Activated CD8-positive, alpha-beta memory T cell treated with anti-CD3 and anti-CD28 coated beads, Interleukin-2, amount 50 U/mL, for 1 hour (primary cell): ENCODE measurements around the gene ISYNA1.

ENCODE experiments used
- DNase-seq: peaks from one replicate; pipeline ENCODE4 v3.0.0-alpha.2; 2020; ENCODE audit errors: extremely low read depth

ISYNA1 gene

DNA sequence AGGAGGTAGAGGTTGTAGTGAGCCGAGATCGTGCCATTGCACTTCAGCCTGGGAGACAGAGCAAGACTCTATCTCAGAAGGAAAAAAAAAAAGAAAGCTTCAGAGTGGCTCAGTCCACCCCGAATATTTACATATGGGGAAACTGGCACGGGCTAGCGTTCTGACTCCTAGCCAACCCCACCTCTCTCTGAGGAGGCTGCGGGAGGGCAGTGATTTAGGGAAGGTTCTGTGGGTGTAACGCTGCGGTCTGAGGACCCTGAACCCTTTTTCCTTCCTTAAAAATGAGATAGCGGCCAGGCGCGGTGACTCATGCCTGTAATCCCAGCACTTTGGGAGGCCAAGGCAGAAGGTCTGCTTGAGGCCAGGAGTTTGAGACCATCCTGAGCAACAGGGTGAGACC is 45.5 kb downstream of the ISYNA1 start:
- DNase-seq = no peak

DNA sequence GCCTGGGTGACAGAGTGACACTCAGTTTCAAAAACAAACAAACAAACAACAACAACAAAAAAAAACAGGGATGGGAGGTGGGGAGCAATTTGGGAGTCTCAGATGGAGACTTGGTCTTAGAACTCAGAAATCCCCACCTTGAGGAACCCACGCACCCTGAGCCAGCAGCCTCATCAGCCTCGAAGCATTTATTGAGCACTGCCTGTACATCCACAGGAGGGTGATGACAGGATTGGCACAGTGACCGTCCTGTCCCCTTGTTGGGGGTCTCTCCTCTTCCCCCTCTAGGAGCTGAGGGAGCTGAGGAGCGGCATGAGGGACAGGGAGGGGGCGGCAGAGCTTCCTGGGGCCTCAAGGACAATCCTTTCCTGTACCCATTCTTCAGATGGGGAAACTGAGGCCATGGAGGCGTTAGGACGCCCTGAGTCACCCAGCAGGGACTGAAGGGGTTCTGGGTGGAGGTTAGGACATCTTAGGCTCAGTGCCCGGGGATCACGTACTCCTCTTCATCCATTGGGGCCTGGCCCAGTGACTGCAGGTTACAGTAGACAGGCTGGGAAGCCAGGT is 46.3 kb downstream of the ISYNA1 start:
- no peak for DNase-seq

- DNase-seq = no peak
Measured at GRCh38 chr19:18390065-18390907, 47.6 kb downstream of the ISYNA1 start.

DNA sequence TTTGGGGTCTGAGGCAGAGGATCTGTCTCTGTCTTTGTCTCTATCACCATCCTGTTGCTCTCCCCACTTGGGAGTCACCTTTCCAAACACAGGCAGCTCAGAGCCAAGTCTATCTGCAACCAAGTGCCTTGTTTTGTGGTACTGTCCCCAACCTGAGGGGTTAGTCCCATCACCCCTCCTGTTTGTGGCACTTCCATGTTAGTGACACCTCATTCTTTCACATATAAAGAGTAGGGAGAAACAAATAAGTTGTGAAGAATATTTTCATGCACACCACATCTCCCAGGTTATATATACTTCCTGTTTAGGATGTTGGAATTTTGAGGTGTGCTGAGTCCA is 48.2 kb downstream of the ISYNA1 start:
- no peak for DNase-seq

DNA sequence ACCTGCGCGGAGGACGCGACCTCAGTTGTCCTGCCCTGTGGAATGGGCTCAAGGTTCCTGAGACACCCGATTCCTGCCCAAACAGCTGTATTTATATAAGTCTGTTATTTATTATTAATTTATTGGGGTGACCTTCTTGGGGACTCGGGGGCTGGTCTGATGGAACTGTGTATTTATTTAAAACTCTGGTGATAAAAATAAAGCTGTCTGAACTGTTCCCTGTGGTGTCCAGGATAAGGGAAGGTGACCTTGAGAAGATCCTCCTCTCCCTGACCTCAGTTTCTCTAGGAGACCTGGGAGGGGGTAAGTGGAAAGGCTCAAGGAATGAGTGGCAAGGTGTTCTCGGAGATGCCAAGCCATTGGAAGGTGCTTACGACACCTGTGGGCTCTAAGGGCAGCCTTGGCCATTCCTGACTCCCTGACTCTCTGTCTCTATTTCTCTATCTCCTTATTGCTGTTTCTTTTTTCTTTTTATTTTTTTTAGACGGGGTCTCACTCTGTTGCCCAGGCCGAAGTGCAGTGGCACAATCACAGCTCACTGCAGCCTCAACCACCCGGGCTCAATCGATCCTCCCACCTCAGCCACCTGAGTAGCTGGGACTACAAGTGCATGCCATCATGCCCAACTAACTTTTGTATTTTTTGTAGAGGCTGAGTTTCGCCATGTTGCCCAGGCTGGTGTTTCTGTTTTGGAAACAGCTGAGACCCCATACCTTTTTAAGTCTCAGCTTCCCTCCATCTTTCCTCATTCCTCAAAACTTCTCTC is 48.8 kb downstream of the ISYNA1 start:
- no peak for DNase-seq

DNA sequence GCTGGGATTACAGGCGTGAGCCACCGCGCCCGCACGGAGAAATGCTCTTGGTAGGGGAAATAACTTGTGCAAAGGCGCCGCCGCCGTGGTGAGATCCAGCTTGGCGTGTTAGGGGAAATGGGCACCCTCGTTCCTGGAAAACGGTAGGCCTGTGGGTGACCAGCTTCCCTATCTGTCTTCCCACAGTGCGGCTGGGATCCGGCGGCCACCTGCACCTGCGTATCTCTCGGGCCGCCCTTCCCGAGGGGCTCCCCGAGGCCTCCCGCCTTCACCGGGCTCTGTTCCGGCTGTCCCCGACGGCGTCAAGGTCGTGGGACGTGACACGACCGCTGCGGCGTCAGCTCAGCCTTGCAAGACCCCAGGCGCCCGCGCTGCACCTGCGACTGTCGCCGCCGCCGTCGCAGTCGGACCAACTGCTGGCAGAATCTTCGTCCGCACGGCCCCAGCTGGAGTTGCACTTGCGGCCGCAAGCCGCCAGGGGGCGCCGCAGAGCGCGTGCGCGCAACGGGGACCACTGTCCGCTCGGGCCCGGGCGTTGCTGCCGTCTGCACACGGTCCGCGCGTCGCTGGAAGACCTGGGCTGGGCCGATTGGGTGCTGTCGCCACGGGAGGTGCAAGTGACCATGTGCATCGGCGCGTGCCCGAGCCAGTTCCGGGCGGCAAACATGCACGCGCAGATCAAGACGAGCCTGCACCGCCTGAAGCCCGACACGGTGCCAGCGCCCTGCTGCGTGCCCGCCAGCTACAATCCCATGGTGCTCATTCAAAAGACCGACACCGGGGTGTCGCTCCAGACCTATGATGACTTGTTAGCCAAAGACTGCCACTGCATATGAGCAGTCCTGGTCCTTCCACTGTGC is 49.6 kb downstream of the ISYNA1 start:
- DNase-seq = peak; percentile 8

DNA sequence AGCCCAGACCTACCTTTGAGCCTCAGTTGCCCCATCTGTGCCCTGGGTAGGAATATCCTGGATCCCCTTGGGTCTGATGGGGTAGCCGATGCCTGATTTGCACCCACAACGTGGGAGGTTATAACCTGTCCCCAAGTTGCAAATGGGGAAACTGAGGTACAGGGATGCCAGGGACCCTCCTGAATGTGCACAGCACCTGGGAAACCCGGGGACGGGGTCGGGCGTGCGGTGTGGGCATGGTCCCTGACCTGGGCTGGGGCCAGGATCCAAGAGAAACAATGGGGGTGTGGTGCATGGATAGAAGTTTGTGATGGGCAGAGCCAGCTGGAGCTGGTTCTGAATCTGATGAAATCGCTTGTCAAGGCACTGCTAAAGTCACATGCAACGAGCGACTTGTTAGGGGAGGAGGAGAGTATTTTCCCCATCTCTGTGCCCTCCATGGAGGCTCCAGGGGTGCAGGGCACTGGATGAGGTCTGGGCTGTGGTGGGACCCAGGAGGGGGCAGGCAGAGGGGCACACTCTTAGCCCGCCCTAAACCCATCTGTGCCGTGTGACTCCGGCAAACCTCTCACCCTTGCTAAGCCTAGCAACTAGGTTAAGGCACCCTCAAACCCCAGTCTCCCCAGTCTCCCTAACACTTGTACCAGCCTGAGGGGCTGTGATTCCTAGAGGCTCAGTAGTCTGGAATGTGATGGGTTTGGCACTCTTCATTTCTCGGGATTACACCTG is 51.2 kb downstream of the ISYNA1 start:
- DNase-seq = no peak

DNA sequence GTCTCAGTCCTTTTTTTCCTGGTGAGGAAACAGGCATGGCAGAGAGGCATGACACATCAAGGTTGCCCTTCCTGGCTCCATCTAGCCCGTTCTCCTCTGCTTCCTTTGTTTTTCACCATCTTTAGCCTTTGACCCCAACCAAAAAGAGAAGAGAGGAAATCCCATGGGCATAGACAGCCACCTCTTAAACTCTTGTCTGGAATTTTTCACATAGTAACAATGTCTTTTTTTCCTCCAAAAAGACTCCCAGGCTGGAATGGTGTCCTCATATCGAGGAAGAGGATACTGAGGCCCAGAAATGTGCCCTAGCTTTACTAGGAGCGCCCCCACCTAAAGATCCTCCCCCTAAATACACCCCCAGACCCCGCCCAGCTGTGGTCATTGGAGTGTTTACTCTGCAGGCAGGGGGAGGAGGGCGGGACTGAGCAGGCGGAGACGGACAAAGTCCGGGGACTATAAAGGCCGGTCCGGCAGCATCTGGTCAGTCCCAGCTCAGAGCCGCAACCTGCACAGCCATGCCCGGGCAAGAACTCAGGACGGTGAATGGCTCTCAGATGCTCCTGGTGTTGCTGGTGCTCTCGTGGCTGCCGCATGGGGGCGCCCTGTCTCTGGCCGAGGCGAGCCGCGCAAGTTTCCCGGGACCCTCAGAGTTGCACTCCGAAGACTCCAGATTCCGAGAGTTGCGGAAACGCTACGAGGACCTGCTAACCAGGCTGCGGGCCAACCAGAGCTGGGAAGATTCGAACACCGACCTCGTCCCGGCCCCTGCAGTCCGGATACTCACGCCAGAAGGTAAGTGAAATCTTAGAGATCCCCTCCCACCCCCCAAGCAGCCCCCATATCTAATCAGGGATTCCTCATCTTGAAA is 52.0 kb downstream of the ISYNA1 start, which contains the start of gene GDF15:
TSS of gene GDF15 (plus strand) at position 484 of the 868 bp plus-strand sequence. CDS start at position 516, 32 bp downstream.
- no peak for DNase-seq

DNA sequence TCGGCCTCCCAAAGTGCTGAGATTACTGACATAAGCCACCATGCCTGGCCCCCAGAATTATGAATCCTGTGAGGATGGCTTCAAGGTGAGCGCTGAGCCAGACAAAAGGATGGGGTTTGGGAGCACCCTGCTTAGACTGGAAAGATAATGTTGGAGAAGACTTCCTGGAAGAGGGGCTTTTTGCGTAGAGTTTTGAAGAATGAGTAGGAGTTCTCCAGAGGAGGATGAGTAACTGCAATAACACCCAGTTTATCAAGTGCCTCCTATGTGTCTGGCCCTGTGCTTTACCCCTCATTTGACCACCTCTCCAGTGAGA is 52.6 kb downstream of the ISYNA1 start:
- no peak for DNase-seq

- no peak for DNase-seq
Measured at GRCh38 chr19:18384775-18385174, 53.2 kb downstream of the ISYNA1 start.
